ENCODE results near the gene MEGF8. TPM values are rescaled to one million over a fixed set of nuclear protein-coding genes. Genes with fewer than 3 reads are reported as not detected.

The MEGF8 gene
- total and polyA plus RNA-seq, 8 donors = 7.3 to 15.9 (median 9.0) TPM

DNA sequence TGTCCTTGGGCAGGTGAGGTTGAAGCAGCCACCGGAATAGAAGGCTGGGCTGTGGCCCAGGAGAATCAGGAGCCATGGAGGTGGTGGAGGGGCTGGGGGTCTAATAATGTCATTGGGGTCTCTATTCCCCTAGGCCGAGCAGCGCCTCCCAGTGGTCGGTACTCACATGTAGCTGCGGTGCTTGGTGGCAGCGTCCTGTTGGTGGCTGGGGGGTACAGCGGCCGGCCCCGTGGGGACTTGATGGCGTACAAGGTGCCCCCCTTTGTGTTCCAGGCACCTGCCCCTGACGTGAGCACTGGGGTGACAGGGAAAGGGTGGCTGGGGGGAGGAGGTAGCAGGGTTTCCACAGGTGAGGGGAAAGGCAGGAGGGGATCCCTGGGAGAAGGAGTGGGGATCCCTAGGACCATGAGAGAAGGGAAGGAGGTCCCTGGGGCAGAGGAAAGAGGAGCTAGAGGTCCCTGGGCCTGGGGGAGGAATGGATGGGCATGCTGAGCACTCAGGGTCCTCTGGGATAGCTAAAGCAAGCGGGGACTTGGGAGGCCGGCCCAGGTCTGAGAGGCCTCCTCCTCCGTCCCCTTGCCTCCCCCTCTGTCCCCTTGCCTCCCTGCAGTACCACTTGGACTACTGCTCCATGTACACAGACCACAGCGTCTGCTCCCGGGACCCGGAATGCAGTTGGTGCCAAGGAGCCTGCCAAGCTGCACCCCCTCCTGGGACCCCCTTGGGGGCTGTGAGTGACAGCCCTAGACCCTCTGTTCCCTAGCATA, 18.1 kb downstream of the MEGF8 start:
- intact Hi-C loops (cut with DNase I) = no loop called here
- H3K27me3 ChIP-seq = no peaks in the 10 kb centered on the region
- H3K27ac ChIP-seq = no peak overlapping the region
- TF ChIP-seq CTCF (IDR thresholded peaks at IDR 0.05) = no peak
- DNase-seq = peak in 1 of 6 donors; percentile 50
- H3K4me1 ChIP-seq = no peaks in the 10 kb centered on the region
- H3K4me3 ChIP-seq = no peak overlapping the region
- no peak for FAIRE-seq
- no peaks in the 10 kb centered on the region for H3K36me3 ChIP-seq
- ATAC-seq = no peak
- 87 to 89% methylated on average over 15 to 17 of the region's 17 CpGs for WGBS, 2 donors
- H3K9me3 ChIP-seq = no peaks in the 10 kb centered on the region

DNA sequence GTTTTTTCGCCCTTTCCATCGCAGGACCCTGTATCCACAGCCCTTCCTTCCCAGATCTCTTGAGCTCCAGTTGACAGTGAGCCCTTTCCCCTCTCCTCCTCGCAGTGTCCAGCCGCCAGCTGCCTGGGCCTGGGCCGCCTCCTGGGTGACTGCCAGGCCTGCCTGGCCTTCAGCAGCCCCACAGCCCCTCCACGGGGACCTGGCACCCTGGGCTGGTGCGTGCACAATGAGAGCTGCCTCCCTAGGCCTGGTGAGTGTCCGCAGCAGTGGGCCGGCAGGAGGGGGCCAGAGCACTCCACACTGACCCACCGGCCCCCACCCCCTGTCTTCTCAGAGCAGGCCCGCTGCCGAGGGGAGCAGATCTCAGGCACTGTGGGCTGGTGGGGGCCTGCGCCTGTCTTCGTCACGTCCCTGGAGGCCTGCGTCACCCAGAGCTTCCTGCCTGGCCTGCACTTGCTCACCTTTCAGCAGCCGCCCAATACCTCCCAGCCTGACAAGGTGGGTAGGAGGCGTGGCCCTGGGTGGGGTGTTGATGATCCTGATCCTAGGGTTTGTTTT, 19.0 kb downstream of the MEGF8 start:
- no peak for TF ChIP-seq CTCF (IDR thresholded peaks at IDR 0.05)
- intact Hi-C loops (cut with DNase I) = no loop called here
- ATAC-seq = no peak
- H3K36me3 ChIP-seq = no peaks in the 10 kb centered on the region
- FAIRE-seq = no peak
- no peak overlapping the region for H3K4me3 ChIP-seq
- no peak overlapping the region for H3K27ac ChIP-seq
- DNase-seq = no peak
- H3K27me3 ChIP-seq = no peaks in the 10 kb centered on the region
- WGBS, 2 donors = 91 to 93% methylated on average over 18 of the region's 18 CpGs
- no peaks in the 10 kb centered on the region for H3K4me1 ChIP-seq
- H3K9me3 ChIP-seq = no peaks in the 10 kb centered on the region

GRCh38 chr19:42345191-42345812, 19.9 kb downstream of the MEGF8 start:
- H3K4me3 ChIP-seq = no peak overlapping the region
- DNase-seq (no peak), FAIRE-seq (no peak), ATAC-seq (no peak)
- H3K27ac ChIP-seq = no peak overlapping the region
- H3K9me3 ChIP-seq = no peaks in the 10 kb centered on the region
- 82 to 88% methylated on average over 6 of the region's 6 CpGs for WGBS, 2 donors
- TF ChIP-seq CTCF (IDR thresholded peaks at IDR 0.05) = no peak
- no peaks in the 10 kb centered on the region for H3K27me3 ChIP-seq
- intact Hi-C loops (cut with DNase I) = no loop called here
- no peaks in the 10 kb centered on the region for H3K4me1 ChIP-seq
- H3K36me3 ChIP-seq = no peaks in the 10 kb centered on the region

- FAIRE-seq = no peak
- Histone ChIP-seq H3K36me3 (peaks cover 0 to 7% (median 0%) of the 10 kb centered on the region in 3 donors), H3K4me3 (no peak overlapping the region), H3K27me3 (no peaks in the 10 kb centered on the region), H3K27ac (no peak overlapping the region), H3K9me3 (no peaks in the 10 kb centered on the region), H3K4me1 (no peaks in the 10 kb centered on the region)
- DNase-seq = no peak
- TF ChIP-seq CTCF (IDR thresholded peaks at IDR 0.05) = no peak
- WGBS, 2 donors = 95% methylated on average over 14 of the region's 14 CpGs
- no peak for ATAC-seq
- intact Hi-C loops (cut with DNase I) = no loop called here
These were observed 22.8 kb downstream of the MEGF8 start for GRCh38 chr19:42348211-42348610.
